ENCODE data around the gene RMND5B. TPM values are rescaled to one million over a fixed set of nuclear protein-coding genes. Genes with fewer than 3 reads are reported as not detected.

The RMND5B gene
- total RNA-seq, 1 donor from 2014 or later = 25.3 TPM

DNA sequence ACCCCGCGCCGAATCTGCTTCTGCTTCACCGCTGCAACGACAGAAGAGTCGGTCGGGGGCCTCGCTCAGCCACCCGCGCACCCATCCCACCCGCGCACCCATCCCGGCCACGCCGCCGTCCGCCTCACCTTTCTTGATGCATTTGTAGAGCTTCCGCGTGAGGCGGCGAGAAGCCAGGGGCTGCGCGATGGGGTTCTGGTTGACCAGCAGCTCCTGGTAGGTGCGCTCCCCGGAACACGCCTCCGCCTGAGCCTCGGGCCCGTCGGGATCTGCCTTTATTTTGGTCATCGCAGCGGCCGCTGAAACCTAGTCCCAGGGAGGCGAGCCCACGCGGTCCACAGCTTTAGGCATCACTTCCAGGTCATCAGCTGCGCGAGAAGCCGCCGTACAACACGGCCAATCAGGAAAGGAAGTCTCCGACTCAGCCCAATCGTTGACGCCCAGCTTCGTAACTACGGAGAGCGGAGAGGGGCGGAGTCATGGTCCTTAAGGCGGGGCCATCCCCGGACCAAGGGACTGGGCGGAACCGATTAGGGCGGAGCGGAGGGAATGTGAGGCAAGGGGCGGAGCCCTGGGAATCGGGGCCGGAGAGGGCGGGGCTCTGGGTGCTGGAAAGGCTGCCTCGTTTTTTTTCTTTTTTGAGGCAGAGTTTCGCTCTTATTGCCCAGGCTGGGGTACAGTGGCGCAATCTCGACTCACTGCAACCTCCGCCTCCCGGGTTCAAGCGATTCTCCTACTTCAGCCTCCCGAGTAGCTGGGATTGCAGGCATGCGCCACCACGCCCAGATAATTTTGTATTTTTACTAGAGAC lies 22.9 kb downstream of the RMND5B start, which contains the start of gene NHP2:
Gene NHP2 (minus strand): TSS at position 356 of the 811 bp plus-strand sequence. CDS start 68 bp downstream, at position 288.
- H2AFZ ChIP-seq (replicated peaks) = no peak within 1 kb of the TSS
- H3K4me1 Mint-ChIP-seq = peaks cover 17% of the 10 kb centered on the region

DNA sequence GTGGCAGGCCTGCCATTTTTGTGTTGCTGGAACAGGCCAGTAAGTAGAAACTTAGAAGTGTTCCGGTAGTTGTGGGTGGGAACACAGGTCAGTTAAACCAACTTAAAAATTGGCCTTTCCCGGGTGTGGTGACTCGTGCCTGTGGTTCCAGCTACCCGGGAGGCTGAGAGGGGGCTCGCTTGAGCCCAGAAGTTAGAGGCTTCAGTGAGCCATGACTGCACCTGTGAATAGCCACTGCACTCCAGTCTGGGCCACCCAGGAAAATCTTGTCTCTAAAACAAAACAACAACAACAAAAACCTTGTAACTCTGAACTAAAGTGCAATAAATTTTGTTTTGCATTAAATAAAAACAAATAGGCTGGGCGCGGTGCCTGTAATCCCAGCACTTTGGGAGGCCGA lies 24.3 kb downstream of the RMND5B start:
- H3K36me3 Mint-ChIP-seq = peaks cover 10% of the 10 kb centered on the region
- Histone ChIP-seq H3K4me2 (no peak overlapping the region), H3K9me3 (ENCODE audit: low read depth) (no peaks in the 10 kb centered on the region), H3K27me3 (no peaks in the 10 kb centered on the region), H3K36me3 (no peaks in the 10 kb centered on the region), H4K20me1 (ENCODE audit: low read depth) (peaks cover 6% of the 10 kb centered on the region), H3F3A (ENCODE audit: low read depth) (peaks cover 9% of the 10 kb centered on the region), H3K9ac (no peak overlapping the region), H3K4me1 (peaks cover 4% of the 10 kb centered on the region), H2AFZ (replicated peaks) (no peak overlapping the region), H3K4me3 (no peak overlapping the region), H3K79me2 (ENCODE audit: low read depth) (peaks cover 20% of the 10 kb centered on the region), H3K27ac (no peak overlapping the region)
- DNase-seq (ENCODE audit: low spot score) = no peak
- peaks cover 2% of the 10 kb centered on the region for H3K27me3 Mint-ChIP-seq (ENCODE audit: insufficient read depth, low read depth)
- no peaks in the 10 kb centered on the region for H3K9me3 Mint-ChIP-seq
- H3K27ac Mint-ChIP-seq = no peak overlapping the region
- no peak overlapping the region for H3K4me3 Mint-ChIP-seq
- H3K4me1 Mint-ChIP-seq = peaks cover 17% of the 10 kb centered on the region
- no peak for TF ChIP-seq EZH2 (IDR thresholded peaks at IDR 0.05)
- TF ChIP-seq, protein P1, sequence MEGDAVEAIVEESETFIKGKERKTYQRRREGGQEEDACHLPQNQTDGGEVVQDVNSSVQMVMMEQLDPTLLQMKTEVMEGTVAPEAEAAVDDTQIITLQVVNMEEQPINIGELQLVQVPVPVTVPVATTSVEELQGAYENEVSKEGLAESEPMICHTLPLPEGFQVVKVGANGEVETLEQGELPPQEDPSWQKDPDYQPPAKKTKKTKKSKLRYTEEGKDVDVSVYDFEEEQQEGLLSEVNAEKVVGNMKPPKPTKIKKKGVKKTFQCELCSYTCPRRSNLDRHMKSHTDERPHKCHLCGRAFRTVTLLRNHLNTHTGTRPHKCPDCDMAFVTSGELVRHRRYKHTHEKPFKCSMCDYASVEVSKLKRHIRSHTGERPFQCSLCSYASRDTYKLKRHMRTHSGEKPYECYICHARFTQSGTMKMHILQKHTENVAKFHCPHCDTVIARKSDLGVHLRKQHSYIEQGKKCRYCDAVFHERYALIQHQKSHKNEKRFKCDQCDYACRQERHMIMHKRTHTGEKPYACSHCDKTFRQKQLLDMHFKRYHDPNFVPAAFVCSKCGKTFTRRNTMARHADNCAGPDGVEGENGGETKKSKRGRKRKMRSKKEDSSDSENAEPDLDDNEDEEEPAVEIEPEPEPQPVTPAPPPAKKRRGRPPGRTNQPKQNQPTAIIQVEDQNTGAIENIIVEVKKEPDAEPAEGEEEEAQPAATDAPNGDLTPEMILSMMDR (IDR thresholded peaks at IDR 0.05) = no peak
- no peak for TF ChIP-seq EZH2phosphoT487 (IDR thresholded peaks at IDR 0.05)

More for the DNA sequence above, 22.9 kb downstream of the RMND5B start, which contains the start of gene NHP2:
- Histone ChIP-seq H3K4me3 (peak within 1 kb of the TSS; percentile 83), H3K9me3 (ENCODE audit: low read depth) (no peaks in the 10 kb centered on the region), H3F3A (ENCODE audit: low read depth) (peaks cover 14% of the 10 kb centered on the region), H3K36me3 (no peaks in the 10 kb centered on the region), H3K79me2 (ENCODE audit: low read depth) (peaks cover 20% of the 10 kb centered on the region), H3K27me3 (no peaks in the 10 kb centered on the region), H3K27ac (peak within 1 kb of the TSS; percentile 11), H3K9ac (peak within 1 kb of the TSS; percentile 75), H3K4me2 (peak within 1 kb of the TSS; percentile 87), H4K20me1 (ENCODE audit: low read depth) (peaks cover 6% of the 10 kb centered on the region), H3K4me1 (peaks cover 4% of the 10 kb centered on the region)
- TF ChIP-seq EZH2phosphoT487 (IDR thresholded peaks at IDR 0.05) = no peak
- TF ChIP-seq EZH2 (IDR thresholded peaks at IDR 0.05) = no peak
- TF ChIP-seq, protein P1 (IDR thresholded peaks at IDR 0.05) = no peak
- Mint-ChIP-seq H3K4me3 (peak within 1 kb of the TSS; percentile 96), H3K27ac (peak within 1 kb of the TSS; percentile 50), H3K36me3 (peaks cover 13% of the 10 kb centered on the region), H3K9me3 (no peaks in the 10 kb centered on the region), H3K27me3 (ENCODE audit: insufficient read depth, low read depth) (peaks cover 4% of the 10 kb centered on the region)
- DNase-seq (ENCODE audit: low spot score) = peak; percentile 99

DNA sequence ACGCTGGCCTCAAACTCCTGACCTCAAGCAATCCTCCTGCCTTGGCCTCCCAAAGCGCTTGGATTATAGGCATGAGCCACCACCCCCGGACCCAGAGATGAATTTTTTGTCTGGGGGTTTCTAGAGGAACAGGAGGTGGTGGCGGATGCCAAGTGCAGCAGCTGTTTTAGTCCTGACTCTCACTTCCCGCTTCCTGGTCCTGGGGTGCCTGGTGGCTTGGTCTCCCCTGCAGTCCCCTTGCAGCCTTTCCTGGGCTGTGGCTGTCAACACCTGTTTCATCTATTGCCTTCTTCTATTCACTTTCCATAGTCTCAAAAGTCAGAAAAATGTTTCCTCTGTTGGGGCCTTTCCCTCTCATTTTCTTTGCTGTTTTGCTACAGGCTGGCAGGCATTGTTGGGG lies 29.4 kb downstream of the RMND5B start:
- H3K4me2 ChIP-seq = no peak overlapping the region
- no peak overlapping the region for H3K27ac Mint-ChIP-seq
- H3K27me3 Mint-ChIP-seq (ENCODE audit: insufficient read depth, low read depth) = peaks cover 7% of the 10 kb centered on the region
- H3K4me1 Mint-ChIP-seq = peaks cover 12% of the 10 kb centered on the region
- H3K4me3 Mint-ChIP-seq = no peak overlapping the region
- no peaks in the 10 kb centered on the region for H3K4me1 ChIP-seq
- H4K20me1 ChIP-seq (ENCODE audit: low read depth) = no peaks in the 10 kb centered on the region
- H3K27ac ChIP-seq = no peak overlapping the region
- DNase-seq (ENCODE audit: low spot score) = no peak
- no peaks in the 10 kb centered on the region for H3K79me2 ChIP-seq (ENCODE audit: low read depth)
- H3K9ac ChIP-seq = no peak overlapping the region
- H3K9me3 Mint-ChIP-seq = no peaks in the 10 kb centered on the region
- no peak for TF ChIP-seq EZH2 (IDR thresholded peaks at IDR 0.05)
- TF ChIP-seq, protein P1 (IDR thresholded peaks at IDR 0.05) = no peak
- TF ChIP-seq EZH2phosphoT487 (IDR thresholded peaks at IDR 0.05) = no peak
- H3K9me3 ChIP-seq (ENCODE audit: low read depth) = no peaks in the 10 kb centered on the region
- peaks cover 18% of the 10 kb centered on the region for H3K27me3 ChIP-seq
- H2AFZ ChIP-seq (replicated peaks) = no peak overlapping the region
- H3F3A ChIP-seq (ENCODE audit: low read depth) = no peaks in the 10 kb centered on the region
- H3K36me3 ChIP-seq = no peaks in the 10 kb centered on the region
- no peaks in the 10 kb centered on the region for H3K36me3 Mint-ChIP-seq
- no peak overlapping the region for H3K4me3 ChIP-seq
